Naive B cell (primary cell): ENCODE measurements around the gene NYAP1. TPM values are rescaled to one million over a fixed set of nuclear protein-coding genes. Genes with fewer than 3 reads are reported as not detected.

Experiments
- ATAC-seq, 2 donors: fragments of 150-1000 bp; cut with Tn5 transposase; 2 replicates each; pipeline ENCODE4 v1.10.0; 2021; ENCODE audit warnings: low read depth in 2 of 2, mild to moderate bottlenecking in 2 of 2, moderate library complexity in 2 of 2
- DNase-seq: peaks from one replicate; pipeline ENCODE4 v3.0.0; 2022
- H3K27ac Mint-ChIP-seq, 6 donors: one replicate each; pipeline ENCODE4 v1.8.0; 2020 to 2022; ENCODE audit warnings: mild to moderate bottlenecking in 6 of 6, mixed read lengths in 6 of 6, moderate library complexity in 5 of 6, inconsistent platforms in 2 of 6
- H3K27me3 Mint-ChIP-seq, 3 donors: one replicate each; pipeline ENCODE4 v1.8.0; 2021 to 2022; ENCODE audit warnings: mixed read lengths in 3 of 3, mild to moderate bottlenecking in 1 of 3
- H3K36me3 Mint-ChIP-seq, 2 donors: one replicate each; pipeline ENCODE4 v1.8.0; 2020 to 2022; ENCODE audit warnings: mixed read lengths in 2 of 2, inconsistent platforms in 1 of 2, mild to moderate bottlenecking in 1 of 2
- H3K4me1 Mint-ChIP-seq, 3 donors: one replicate each; pipeline ENCODE4 v1.8.0; 2020 to 2022; ENCODE audit warnings: mixed read lengths in 3 of 3, inconsistent platforms in 1 of 3, mild to moderate bottlenecking in 1 of 3, moderate library complexity in 1 of 3
- H3K4me3 Mint-ChIP-seq, 8 donors: one replicate each; pipeline ENCODE4 v1.8.0; 2020 to 2022; ENCODE audit warnings: mild to moderate bottlenecking in 8 of 8, mixed read lengths in 8 of 8, moderate library complexity in 8 of 8, inconsistent platforms in 2 of 8
- H3K9me3 Mint-ChIP-seq, 7 donors: one replicate each; pipeline ENCODE4 v1.8.0; 2020 to 2022; ENCODE audit warnings: mixed read lengths in 7 of 7, mild to moderate bottlenecking in 5 of 7, inconsistent platforms in 2 of 7, moderate library complexity in 1 of 7
- polyA plus RNA-seq, 6 donors: library from polyadenylated mRNA; unstranded; fragments of 300-500 nt; fragmentation: Illumina TruSeq; gene quantifications; one replicate each; pipeline ENCODE4 v1.2.3, GENCODE V29; 2021; ENCODE audit warnings: low read depth in 6 of 6

NYAP1 gene
- polyA plus RNA-seq, 6 donors from 2014 or later, result not detected

GRCh38 chr7:100478958-100479660 is 4.6 kb upstream of the NYAP1 start, which contains the start of gene TSC22D4:
TSS of gene TSC22D4 (minus strand) at chr7:100479214. CDS start at chr7:100478038, 1,176 bp downstream.
- Mint-ChIP-seq H3K27ac (peak within 1 kb of the TSS; percentile 89 to 98 (median 94)), H3K9me3 (no peaks in the 10 kb centered on the region), H3K4me3 (peak within 1 kb of the TSS; percentile 90 to 99 (median 96)), H3K36me3 (peaks cover 0 to 8% of the 10 kb centered on the region in 2 donors), H3K27me3 (no peaks in the 10 kb centered on the region), H3K4me1 (peaks cover 36 to 48% (median 43%) of the 10 kb centered on the region in 3 donors)
- ATAC-seq (peak; percentile 67 to 71), DNase-seq (peak; percentile 86)

GRCh38 chr7:100481466-100481865 is 2.3 kb upstream of the NYAP1 start:
- Mint-ChIP-seq H3K27ac (peak overlapping the region in 1 of 6 donors; percentile 38), H3K4me3 (peak overlapping the region in 6 of 8 donors; percentile 6 to 99 (median 42)), H3K9me3 (no peaks in the 10 kb centered on the region), H3K27me3 (peaks cover 0 to 10% (median 9%) of the 10 kb centered on the region in 3 donors), H3K4me1 (peaks cover 24 to 31% (median 29%) of the 10 kb centered on the region in 3 donors), H3K36me3 (peaks cover 0 to 8% of the 10 kb centered on the region in 2 donors)
- ATAC-seq, result no peak
- no peak for DNase-seq

- H3K4me3 Mint-ChIP-seq, result peak overlapping the region; percentile 82 to 99 (median 84)
- H3K9me3 Mint-ChIP-seq, result no peaks in the 10 kb centered on the region
- H3K36me3 Mint-ChIP-seq, result no peaks in the 10 kb centered on the region
- no peak for ATAC-seq
- no peak for DNase-seq
- peak overlapping the region in 3 of 6 donors; percentile 21 to 69 (median 56) for H3K27ac Mint-ChIP-seq
- H3K27me3 Mint-ChIP-seq, result peaks cover 0 to 10% (median 10%) of the 10 kb centered on the region in 3 donors
- H3K4me1 Mint-ChIP-seq, result peaks cover 13 to 24% (median 20%) of the 10 kb centered on the region in 3 donors
Observed at GRCh38 chr7:100482728-100483089, 1.0 kb upstream of the NYAP1 start.

- peak overlapping the region; percentile 82 to 99 (median 84) for H3K4me3 Mint-ChIP-seq
- H3K27me3 Mint-ChIP-seq, result peaks cover 0 to 10% (median 10%) of the 10 kb centered on the region in 3 donors
- peak; percentile 67 to 68 for ATAC-seq
- H3K27ac Mint-ChIP-seq, result peak overlapping the region in 2 of 6 donors; percentile 21 to 56
- no peaks in the 10 kb centered on the region for H3K9me3 Mint-ChIP-seq
- H3K4me1 Mint-ChIP-seq, result peaks cover 13 to 21% (median 17%) of the 10 kb centered on the region in 3 donors
- H3K36me3 Mint-ChIP-seq, result no peaks in the 10 kb centered on the region
- DNase-seq, result peak; percentile 84
Observed at GRCh38 chr7:100483090-100483721, 521 bp upstream of the NYAP1 start.

- Mint-ChIP-seq H3K27ac (peak overlapping the region in 1 of 6 donors; percentile 74), H3K4me1 (peaks cover 11 to 16% (median 16%) of the 10 kb centered on the region in 3 donors), H3K4me3 (peak overlapping the region; percentile 2 to 78 (median 59)), H3K9me3 (no peaks in the 10 kb centered on the region), H3K36me3 (no peaks in the 10 kb centered on the region), H3K27me3 (peaks cover 0 to 18% (median 17%) of the 10 kb centered on the region in 3 donors)
- DNase-seq (no peak), ATAC-seq (no peak)
Observed at GRCh38 chr7:100484673-100485045, 932 bp downstream of the NYAP1 start.

- Mint-ChIP-seq H3K9me3 (no peaks in the 10 kb centered on the region), H3K27me3 (peaks cover 0 to 25% (median 25%) of the 10 kb centered on the region in 3 donors), H3K4me3 (peak overlapping the region in 1 of 8 donors; percentile 33), H3K4me1 (peaks cover 10 to 16% (median 14%) of the 10 kb centered on the region in 3 donors), H3K27ac (no peak overlapping the region), H3K36me3 (no peaks in the 10 kb centered on the region)
- DNase-seq, result no peak
- no peak for ATAC-seq
Observed at GRCh38 chr7:100485471-100485876, 1.7 kb downstream of the NYAP1 start.

- DNase-seq (no peak), ATAC-seq (no peak)
- H3K4me1 Mint-ChIP-seq, result peaks cover 10 to 16% (median 14%) of the 10 kb centered on the region in 3 donors
- peaks cover 1 to 32% (median 28%) of the 10 kb centered on the region in 3 donors for H3K27me3 Mint-ChIP-seq
- no peaks in the 10 kb centered on the region for H3K36me3 Mint-ChIP-seq
- H3K9me3 Mint-ChIP-seq, result no peaks in the 10 kb centered on the region
- peak overlapping the region in 1 of 6 donors; percentile 41 for H3K27ac Mint-ChIP-seq
- peak overlapping the region in 1 of 8 donors; percentile 64 for H3K4me3 Mint-ChIP-seq
Observed at GRCh38 chr7:100486111-100486636, 2.4 kb downstream of the NYAP1 start.

- no peaks in the 10 kb centered on the region for H3K36me3 Mint-ChIP-seq
- DNase-seq (no peak), ATAC-seq (no peak)
- H3K9me3 Mint-ChIP-seq, result no peaks in the 10 kb centered on the region
- H3K27ac Mint-ChIP-seq, result no peak overlapping the region
- H3K4me1 Mint-ChIP-seq, result peaks cover 10 to 16% (median 11%) of the 10 kb centered on the region in 3 donors
- H3K27me3 Mint-ChIP-seq, result peaks cover 4 to 38% (median 28%) of the 10 kb centered on the region in 3 donors
- no peak overlapping the region for H3K4me3 Mint-ChIP-seq
Observed at GRCh38 chr7:100486753-100487446, 3.2 kb downstream of the NYAP1 start.

- peaks cover 9 to 54% (median 40%) of the 10 kb centered on the region in 3 donors for H3K27me3 Mint-ChIP-seq
- no peaks in the 10 kb centered on the region for H3K9me3 Mint-ChIP-seq
- peaks cover 16 to 21% (median 16%) of the 10 kb centered on the region in 3 donors for H3K4me1 Mint-ChIP-seq
- no peaks in the 10 kb centered on the region for H3K36me3 Mint-ChIP-seq
- no peak overlapping the region for H3K4me3 Mint-ChIP-seq
- no peak for DNase-seq
- H3K27ac Mint-ChIP-seq, result no peak overlapping the region
- ATAC-seq, result no peak
Observed at GRCh38 chr7:100488333-100489095, 4.8 kb downstream of the NYAP1 start.

- Mint-ChIP-seq H3K4me1 (peaks cover 16 to 18% (median 16%) of the 10 kb centered on the region in 3 donors), H3K27me3 (peaks cover 9 to 60% (median 41%) of the 10 kb centered on the region in 3 donors), H3K4me3 (no peak overlapping the region), H3K9me3 (no peaks in the 10 kb centered on the region), H3K27ac (no peak overlapping the region), H3K36me3 (no peaks in the 10 kb centered on the region)
- no peak for ATAC-seq
- DNase-seq, result no peak
Observed at GRCh38 chr7:100489121-100489520, 5.4 kb downstream of the NYAP1 start.

- no peaks in the 10 kb centered on the region for H3K36me3 Mint-ChIP-seq
- peaks cover 14 to 17% (median 16%) of the 10 kb centered on the region in 3 donors for H3K4me1 Mint-ChIP-seq
- peaks cover 11 to 67% (median 48%) of the 10 kb centered on the region in 3 donors for H3K27me3 Mint-ChIP-seq
- peak overlapping the region in 1 of 6 donors; percentile 59 for H3K27ac Mint-ChIP-seq
- peak; percentile 21 to 24 for ATAC-seq
- H3K4me3 Mint-ChIP-seq, result no peak overlapping the region
- H3K9me3 Mint-ChIP-seq, result no peaks in the 10 kb centered on the region
- no peak for DNase-seq
Observed at GRCh38 chr7:100489824-100490223, 6.1 kb downstream of the NYAP1 start.

GRCh38 chr7:100490483-100491191 is 6.9 kb downstream of the NYAP1 start:
- Mint-ChIP-seq H3K4me3 (peak overlapping the region in 1 of 8 donors; percentile 29), H3K27ac (no peak overlapping the region)

More at GRCh38 chr7:100490483-100491191, 6.9 kb downstream of the NYAP1 start:
- DNase-seq, result no peak
- Mint-ChIP-seq H3K36me3 (no peaks in the 10 kb centered on the region), H3K27me3 (peaks cover 12 to 73% (median 54%) of the 10 kb centered on the region in 3 donors), H3K9me3 (no peaks in the 10 kb centered on the region), H3K4me1 (peaks cover 14 to 17% (median 16%) of the 10 kb centered on the region in 3 donors)
- no peak for ATAC-seq
